ENCODE data around the gene EPHA4.

EPHA4 gene

GRCh38 chr2:221431477-221431876 is 140.6 kb downstream of the EPHA4 start:
- no peaks in the 10 kb centered on the region for H3K79me2 ChIP-seq (ENCODE audit: insufficient read depth, low read length)
- H3F3A ChIP-seq (ENCODE audit: low read depth) = no peaks in the 10 kb centered on the region
- no peak for TF ChIP-seq CTCF (conservative IDR thresholded peaks at IDR 0.05; ENCODE audit: low read length)
- TF ChIP-seq EZH2phosphoT487 (IDR thresholded peaks at IDR 0.05; ENCODE audit: borderline replicate concordance) = no peak
- no peak overlapping the region for H2AFZ ChIP-seq (ENCODE audit: low read length)
- H3K27me3 ChIP-seq (ENCODE audit: insufficient read depth, low read length, poor library complexity, severe bottlenecking) = no peaks in the 10 kb centered on the region
- no peaks in the 10 kb centered on the region for H4K20me1 ChIP-seq (ENCODE audit: insufficient read depth, low read length, poor library complexity, severe bottlenecking)
- no peaks in the 10 kb centered on the region for H3K9me2 ChIP-seq (replicated peaks; ENCODE audit: low read depth, low read length)
- H3K9me3 ChIP-seq (ENCODE audit: insufficient read depth, low read depth, low read length) = no peaks in the 10 kb centered on the region
- no peak overlapping the region for H3K4me2 ChIP-seq (ENCODE audit: low read depth, low read length, poor library complexity, severe bottlenecking)
- H3K36me3 ChIP-seq (ENCODE audit: insufficient read depth, low read length) = 0 out of 2 replicates have a peak, but pooled peaks cover 2% of the 10 kb centered on the region
- H3K9ac ChIP-seq (ENCODE audit: low read depth, low read length, poor library complexity, severe bottlenecking) = no peak overlapping the region
- no peak overlapping the region for H3K4me3 ChIP-seq (ENCODE audit: low read length, poor library complexity, severe bottlenecking)
- no peaks in the 10 kb centered on the region for H3K4me1 ChIP-seq (ENCODE audit: insufficient read depth, low read length, poor library complexity, severe bottlenecking)

GRCh38 chr2:221429741-221430491 is 142.2 kb downstream of the EPHA4 start:
- no peak overlapping the region for H3K4me2 ChIP-seq (ENCODE audit: low read depth, low read length, poor library complexity, severe bottlenecking)
- no peaks in the 10 kb centered on the region for H3K9me3 ChIP-seq (ENCODE audit: insufficient read depth, low read depth, low read length)
- no peaks in the 10 kb centered on the region for H3K9me2 ChIP-seq (replicated peaks; ENCODE audit: low read depth, low read length)
- no peaks in the 10 kb centered on the region for H3K4me1 ChIP-seq (ENCODE audit: insufficient read depth, low read length, poor library complexity, severe bottlenecking)
- no peaks in the 10 kb centered on the region for H4K20me1 ChIP-seq (ENCODE audit: insufficient read depth, low read length, poor library complexity, severe bottlenecking)
- no peak overlapping the region for H3K9ac ChIP-seq (ENCODE audit: low read depth, low read length, poor library complexity, severe bottlenecking)
- H3K79me2 ChIP-seq (ENCODE audit: insufficient read depth, low read length) = no peaks in the 10 kb centered on the region
- no peaks in the 10 kb centered on the region for H3K27me3 ChIP-seq (ENCODE audit: insufficient read depth, low read length, poor library complexity, severe bottlenecking)
- no peak overlapping the region for H3K4me3 ChIP-seq (ENCODE audit: low read length, poor library complexity, severe bottlenecking)
- TF ChIP-seq CTCF (conservative IDR thresholded peaks at IDR 0.05; ENCODE audit: low read length) (no peak), EZH2phosphoT487 (IDR thresholded peaks at IDR 0.05; ENCODE audit: borderline replicate concordance) (no peak)
- H2AFZ ChIP-seq (ENCODE audit: low read length) = no peak overlapping the region
- H3F3A ChIP-seq (ENCODE audit: low read depth) = no peaks in the 10 kb centered on the region
- H3K36me3 ChIP-seq (ENCODE audit: insufficient read depth, low read length) = peaks cover 2% of the 10 kb centered on the region; the same call in 1 of the 2 replicates

- no peak overlapping the region for H3K4me3 ChIP-seq (ENCODE audit: low read length, poor library complexity, severe bottlenecking)
- no peak overlapping the region for H3K4me2 ChIP-seq (ENCODE audit: low read depth, low read length, poor library complexity, severe bottlenecking)
- H3K79me2 ChIP-seq (ENCODE audit: insufficient read depth, low read length) = no peaks in the 10 kb centered on the region
- no peaks in the 10 kb centered on the region for H3K27me3 ChIP-seq (ENCODE audit: insufficient read depth, low read length, poor library complexity, severe bottlenecking)
- H4K20me1 ChIP-seq (ENCODE audit: insufficient read depth, low read length, poor library complexity, severe bottlenecking) = no peaks in the 10 kb centered on the region
- H3K4me1 ChIP-seq (ENCODE audit: insufficient read depth, low read length, poor library complexity, severe bottlenecking) = no peaks in the 10 kb centered on the region
- H3K9me3 ChIP-seq (ENCODE audit: insufficient read depth, low read depth, low read length) = no peaks in the 10 kb centered on the region
- H3F3A ChIP-seq (ENCODE audit: low read depth) = no peaks in the 10 kb centered on the region
- H3K9me2 ChIP-seq (replicated peaks; ENCODE audit: low read depth, low read length) = no peaks in the 10 kb centered on the region
- no peak for TF ChIP-seq EZH2phosphoT487 (IDR thresholded peaks at IDR 0.05; ENCODE audit: borderline replicate concordance)
- TF ChIP-seq CTCF (conservative IDR thresholded peaks at IDR 0.05; ENCODE audit: low read length) = no peak
- peaks cover 2% of the 10 kb centered on the region; the same call in 1 of the 2 replicates for H3K36me3 ChIP-seq (ENCODE audit: insufficient read depth, low read length)
- H2AFZ ChIP-seq (ENCODE audit: low read length) = no peak overlapping the region
- H3K9ac ChIP-seq (ENCODE audit: low read depth, low read length, poor library complexity, severe bottlenecking) = no peak overlapping the region
Measured at GRCh38 chr2:221428896-221429295, 143.2 kb downstream of the EPHA4 start.

Data from Loucy (cell line).